CD4-positive, alpha-beta T cell (primary cell): ENCODE results near the gene ATG5. TPM values are rescaled to one million over a fixed set of nuclear protein-coding genes. Genes with fewer than 3 reads are reported as not detected.
"Not testable (repeated sequence)": the region's sequence is repeated elsewhere in the genome, so short reads cannot be mapped to it uniquely, and the experiment has no call there.

ENCODE experiments used
- ATAC-seq: fragments of 200-7000 bp; cut with Tn5 transposase; one replicate; pipeline ENCODE4 v1.10.0; 2022; ENCODE audit warnings: mild to moderate bottlenecking; ENCODE audit not compliant: poor library complexity
- CTCF ChIA-PET: fragments of 350-600 bp; sonication (Branson Sonifier 250); formaldehyde crosslinking; loops from one replicate; lab custom pipeline; 2021; ENCODE audit warnings: antibody characterized with exemption, inconsistent platforms; lab: Charles Lee
- POLR2A ChIA-PET: fragments of 350-600 bp; sonication (Branson Sonifier 250); formaldehyde crosslinking; loops from one replicate; lab custom pipeline; 2021; ENCODE audit warnings: antibody characterized with exemption, inconsistent platforms; lab: Charles Lee
- DNase-seq, 14 experiments: peaks; one replicate each; pipeline ENCODE4 v3.0.0-alpha.2; 2013 to 2020; ENCODE audit warnings: mixed read lengths in 2 of 14
- H3K27ac ChIP-seq, 2 donors: one replicate each; pipeline versions ENCODE4 v1.5.1 to v1.7.0; 2013; ENCODE audit warnings: low read length in 2 of 2, low read depth in 1 of 2, mild to moderate bottlenecking in 1 of 2
- H3K27me3 ChIP-seq, 2 experiments: 1 replicate in 1 of 2; 2 replicates in 1 of 2; pipeline versions ENCODE4 v1.6.1 to v1.7.0; 2013; ENCODE audit warnings: low read length in 2 of 2, control low read depth in 1 of 2, mild to moderate bottlenecking in 1 of 2, moderate library complexity in 1 of 2; ENCODE audit not compliant: insufficient read depth in 2 of 2, control insufficient read depth in 1 of 2
- H3K36me3 ChIP-seq: one replicate; pipeline ENCODE4 v1.6.1; 2013; ENCODE audit warnings: low read length, control low read depth; ENCODE audit not compliant: insufficient read depth
- H3K4me1 ChIP-seq: one replicate; pipeline ENCODE4 v1.6.1; 2013; ENCODE audit warnings: low read length, control low read depth; ENCODE audit not compliant: insufficient read depth
- H3K4me3 ChIP-seq: one replicate; pipeline ENCODE4 v1.5.1; 2013; ENCODE audit warnings: mild to moderate bottlenecking, low read length, moderate library complexity
- H3K9me3 ChIP-seq, 2 experiments: 1 replicate in 1 of 2; 2 replicates in 1 of 2; pipeline versions ENCODE4 v1.6.1 to v1.7.0; 2013; ENCODE audit warnings: low read length in 2 of 2, mild to moderate bottlenecking in 2 of 2, control low read depth in 1 of 2, moderate library complexity in 1 of 2; ENCODE audit not compliant: control insufficient read depth in 1 of 2, insufficient read depth in 1 of 2
- H3K27ac Mint-ChIP-seq: one replicate; pipeline ENCODE4 v1.8.0; 2020; ENCODE audit warnings: mixed read lengths
- H3K27me3 Mint-ChIP-seq: one replicate; pipeline ENCODE4 v1.8.0; 2021; ENCODE audit warnings: mixed read lengths
- H3K36me3 Mint-ChIP-seq: one replicate; pipeline ENCODE4 v1.8.0; 2021; ENCODE audit warnings: low read depth, mixed read lengths
- H3K4me1 Mint-ChIP-seq: one replicate; pipeline ENCODE4 v1.8.0; 2021; ENCODE audit warnings: low read depth, mixed read lengths
- H3K4me3 Mint-ChIP-seq: one replicate; pipeline ENCODE4 v1.8.0; 2020; ENCODE audit warnings: mild to moderate bottlenecking, mixed read lengths
- H3K9me3 Mint-ChIP-seq: one replicate; pipeline ENCODE4 v1.8.0; 2020; ENCODE audit warnings: mixed read lengths
- intact Hi-C, 2 experiments: fragments of 100-400 bp; cut with DNase I in 1 of 2; cut with micrococcal nuclease in 1 of 2; formaldehyde crosslinking; loops; one replicate each; pipeline versions ENCODE4 v1.15.1 to v1.9.0; 2023 to 2025; cut with DNase I, micrococcal nuclease
- total RNA-seq, 174 experiments: library from RNA in 2 of 174; stranded (reverse) in 2 of 174; gene quantifications; one replicate each; pipeline ENCODE4 v1.2.3 and lab custom pipeline; 2021 to 2026
- TF ChIP-seq, protein P1 (sequence below): fragments of 200-600 bp; IDR thresholded peaks from one replicate; pipeline ENCODE4 v1.8.0; 2022; ENCODE audit warnings: antibody characterized with exemption, mild to moderate bottlenecking

ATG5 gene
- total RNA-seq, 2 experiments from 2014 or later, result 19.4 to 23.2 TPM

DNA sequence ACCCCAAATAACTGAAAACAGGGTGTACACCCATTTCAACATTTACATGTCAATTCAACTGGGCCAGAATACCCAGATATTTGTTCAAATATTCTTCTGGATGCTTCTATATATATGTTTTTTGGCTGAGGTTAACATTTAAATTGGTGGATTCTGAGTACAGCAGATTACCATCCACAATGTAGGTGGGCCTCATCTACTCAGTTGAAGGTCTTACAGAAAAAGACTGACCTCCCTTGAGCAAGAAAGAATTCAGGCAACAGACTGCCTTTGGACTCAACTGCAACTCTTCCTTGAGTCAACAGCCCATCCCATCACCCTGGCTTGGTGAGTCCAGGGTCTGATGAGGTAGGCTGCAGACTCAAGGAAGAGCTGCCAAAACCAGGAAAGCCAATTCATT is 84.1 kb downstream of the ATG5 start:
- POLR2A ChIA-PET, result no interaction called here
- no peaks in the 10 kb centered on the region for H3K27me3 ChIP-seq
- H3K4me3 ChIP-seq, result no peak overlapping the region
- ATAC-seq, result no peak
- Mint-ChIP-seq H3K9me3 (no peaks in the 10 kb centered on the region), H3K4me3 (no peak overlapping the region), H3K4me1 (no peaks in the 10 kb centered on the region), H3K27me3 (no peaks in the 10 kb centered on the region), H3K27ac (no peak overlapping the region), H3K36me3 (peaks cover 54% of the 10 kb centered on the region)
- H3K9me3 ChIP-seq, result no peaks in the 10 kb centered on the region
- intact Hi-C loops, result no loop called here
- CTCF ChIA-PET, result no interaction called here
- DNase-seq, result no peak
- TF ChIP-seq, protein P1, sequence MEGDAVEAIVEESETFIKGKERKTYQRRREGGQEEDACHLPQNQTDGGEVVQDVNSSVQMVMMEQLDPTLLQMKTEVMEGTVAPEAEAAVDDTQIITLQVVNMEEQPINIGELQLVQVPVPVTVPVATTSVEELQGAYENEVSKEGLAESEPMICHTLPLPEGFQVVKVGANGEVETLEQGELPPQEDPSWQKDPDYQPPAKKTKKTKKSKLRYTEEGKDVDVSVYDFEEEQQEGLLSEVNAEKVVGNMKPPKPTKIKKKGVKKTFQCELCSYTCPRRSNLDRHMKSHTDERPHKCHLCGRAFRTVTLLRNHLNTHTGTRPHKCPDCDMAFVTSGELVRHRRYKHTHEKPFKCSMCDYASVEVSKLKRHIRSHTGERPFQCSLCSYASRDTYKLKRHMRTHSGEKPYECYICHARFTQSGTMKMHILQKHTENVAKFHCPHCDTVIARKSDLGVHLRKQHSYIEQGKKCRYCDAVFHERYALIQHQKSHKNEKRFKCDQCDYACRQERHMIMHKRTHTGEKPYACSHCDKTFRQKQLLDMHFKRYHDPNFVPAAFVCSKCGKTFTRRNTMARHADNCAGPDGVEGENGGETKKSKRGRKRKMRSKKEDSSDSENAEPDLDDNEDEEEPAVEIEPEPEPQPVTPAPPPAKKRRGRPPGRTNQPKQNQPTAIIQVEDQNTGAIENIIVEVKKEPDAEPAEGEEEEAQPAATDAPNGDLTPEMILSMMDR, result no peak
- no peak overlapping the region for H3K27ac ChIP-seq
- H3K4me1 ChIP-seq, result no peaks in the 10 kb centered on the region
- H3K36me3 ChIP-seq, result peaks cover 7% of the 10 kb centered on the region

DNA sequence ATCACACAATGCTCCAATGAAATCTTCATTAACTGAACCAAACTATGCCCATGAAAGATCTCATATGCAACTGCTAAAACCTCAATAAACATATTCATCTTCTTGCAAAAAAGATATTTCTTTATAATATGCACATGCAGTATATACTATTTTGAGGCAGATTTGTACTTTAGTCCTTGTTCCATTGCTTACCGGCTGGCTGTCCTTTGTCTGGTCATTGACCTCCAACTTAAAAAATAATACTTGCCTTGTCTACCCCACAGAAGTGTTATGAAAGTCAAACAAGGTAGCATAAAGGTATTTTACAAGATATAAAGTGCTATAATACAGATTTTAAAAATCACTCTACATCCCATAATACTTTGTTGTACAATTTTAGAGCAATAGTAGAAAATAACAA is 88.3 kb downstream of the ATG5 start:
- no peak for DNase-seq
- no peak overlapping the region for H3K4me3 ChIP-seq
- H3K36me3 ChIP-seq, result peaks cover 9% of the 10 kb centered on the region
- H3K27me3 ChIP-seq, result no peaks in the 10 kb centered on the region
- intact Hi-C loops, result no loop called here
- H3K4me1 ChIP-seq, result no peaks in the 10 kb centered on the region
- POLR2A ChIA-PET, result no interaction called here
- TF ChIP-seq, protein P1, result no peak
- Mint-ChIP-seq H3K27me3 (no peaks in the 10 kb centered on the region), H3K4me3 (no peak overlapping the region), H3K27ac (no peak overlapping the region), H3K4me1 (peaks cover 13% of the 10 kb centered on the region), H3K9me3 (no peaks in the 10 kb centered on the region), H3K36me3 (peaks cover 54% of the 10 kb centered on the region)
- CTCF ChIA-PET, result no interaction called here
- H3K9me3 ChIP-seq, result no peaks in the 10 kb centered on the region
- ATAC-seq, result no peak
- H3K27ac ChIP-seq, result no peak overlapping the region

DNA sequence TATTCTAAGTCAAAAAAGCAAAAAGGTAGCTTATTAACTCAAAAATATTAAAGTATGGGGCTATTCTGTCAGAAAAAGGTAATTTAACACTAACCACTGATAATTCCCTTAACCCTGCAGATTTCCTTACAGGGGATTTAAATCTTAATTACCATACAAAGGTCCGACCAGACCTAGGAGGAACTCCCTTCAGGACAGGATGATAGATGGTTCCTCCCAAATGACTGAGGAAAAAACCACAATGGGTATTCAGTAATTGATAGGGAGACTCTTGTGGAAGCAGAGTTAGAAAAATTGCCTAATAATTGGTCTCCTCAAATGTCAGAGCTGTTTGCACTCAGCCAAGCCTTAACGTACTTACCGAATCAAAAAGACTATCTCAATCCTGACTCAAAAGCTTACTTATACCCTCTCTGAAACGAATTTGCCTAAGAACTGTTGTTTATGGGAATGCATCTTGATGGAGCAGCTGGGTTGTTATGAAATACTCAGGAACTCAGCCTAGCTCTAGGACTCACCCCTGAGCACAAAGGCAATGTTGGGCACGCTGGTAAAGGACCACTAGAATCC is 95.6 kb downstream of the ATG5 start:
- H3K9me3 ChIP-seq, H3K27ac Mint-ChIP-seq, CTCF ChIA-PET, H3K27me3 ChIP-seq, POLR2A ChIA-PET, H3K4me3 Mint-ChIP-seq, H3K9me3 Mint-ChIP-seq, ATAC-seq, H3K27ac ChIP-seq, DNase-seq, intact Hi-C loops, H3K4me3 ChIP-seq, H3K27me3 Mint-ChIP-seq, H3K36me3 ChIP-seq, H3K4me1 ChIP-seq: not testable (repeated sequence)
- peaks cover 13% of the 10 kb centered on the region for H3K4me1 Mint-ChIP-seq
- H3K36me3 Mint-ChIP-seq, result peaks cover 21% of the 10 kb centered on the region
